Osteoblast (primary cell): Measurements from ENCODE around the gene RAP1GAP. TPM values are rescaled to one million over a fixed set of nuclear protein-coding genes. Genes with fewer than 3 reads are reported as not detected.
A peak's percentile ranks its signal among the peaks of the same experiment; 100 is the strongest.

Experiments
- DNase-seq: peaks from one replicate; pipeline ENCODE4 v3.0.0; 2011; ENCODE audit warnings: low spot score, mixed read lengths; ENCODE audit not compliant: insufficient read length; ENCODE audit errors: missing footprints
- H2AFZ ChIP-seq: 2 replicates; pipeline ENCODE4 v1.6.0; 2011; ENCODE audit warnings: mild to moderate bottlenecking, low read length
- H3K27ac ChIP-seq: 2 replicates; pipeline ENCODE4 v1.5.1; 2011; ENCODE audit warnings: mild to moderate bottlenecking, low read depth, low read length, moderate library complexity
- H3K27me3 ChIP-seq: 2 replicates; pipeline ENCODE4 v1.6.0; 2012; ENCODE audit warnings: mild to moderate bottlenecking, control low read depth, inconsistent platforms, low read length, moderate library complexity; ENCODE audit not compliant: insufficient read depth
- H3K36me3 ChIP-seq: 2 replicates; pipeline ENCODE4 v1.5.1; 2011; ENCODE audit warnings: mild to moderate bottlenecking, low read length, control low read depth, moderate library complexity; ENCODE audit not compliant: insufficient read depth
- H3K4me1 ChIP-seq: 2 replicates; pipeline ENCODE4 v1.5.1; 2011; ENCODE audit warnings: mild to moderate bottlenecking, low read length, control low read depth, moderate library complexity; ENCODE audit not compliant: insufficient read depth
- H3K4me2 ChIP-seq: 2 replicates; pipeline ENCODE4 v1.6.0; 2011; ENCODE audit warnings: mild to moderate bottlenecking, low read length; ENCODE audit not compliant: insufficient read depth
- H3K4me3 ChIP-seq: fragments of 200-600 bp; sonication (generic); 3 replicates; pipeline ENCODE4 v1.5.1; 2012; ENCODE audit warnings: mild to moderate bottlenecking, low read length, inconsistent platforms; ENCODE audit not compliant: insufficient read depth
- H3K79me2 ChIP-seq: 2 replicates; pipeline ENCODE4 v1.6.0; 2012; ENCODE audit warnings: mild to moderate bottlenecking, low read length, control low read depth, inconsistent platforms; ENCODE audit not compliant: insufficient read depth
- H3K9me3 ChIP-seq: 2 replicates; pipeline ENCODE4 v1.5.1; 2011; ENCODE audit warnings: low read depth, low read length, control low read depth
- H4K20me1 ChIP-seq: 2 replicates; pipeline ENCODE4 v1.6.0; 2012; ENCODE audit warnings: mild to moderate bottlenecking, low read length, control low read depth; ENCODE audit not compliant: insufficient read depth
- total RNA-seq: library from RNA; depleted of rRNA; stranded (reverse); fragments of >200 nt; gene quantifications from 2 replicates; pipeline ENCODE4 v1.2.3, GENCODE V29; 2012
- TF ChIP-seq, protein P1 (sequence below): IDR thresholded peaks from 2 replicates; pipeline ENCODE4 v1.5.1; 2011; ENCODE audit warnings: mild to moderate bottlenecking, low read depth, low read length, moderate library complexity; ENCODE audit errors: extremely low read depth

The RAP1GAP gene
- total RNA-seq, 1 donor, result under 0.01 TPM

DNA sequence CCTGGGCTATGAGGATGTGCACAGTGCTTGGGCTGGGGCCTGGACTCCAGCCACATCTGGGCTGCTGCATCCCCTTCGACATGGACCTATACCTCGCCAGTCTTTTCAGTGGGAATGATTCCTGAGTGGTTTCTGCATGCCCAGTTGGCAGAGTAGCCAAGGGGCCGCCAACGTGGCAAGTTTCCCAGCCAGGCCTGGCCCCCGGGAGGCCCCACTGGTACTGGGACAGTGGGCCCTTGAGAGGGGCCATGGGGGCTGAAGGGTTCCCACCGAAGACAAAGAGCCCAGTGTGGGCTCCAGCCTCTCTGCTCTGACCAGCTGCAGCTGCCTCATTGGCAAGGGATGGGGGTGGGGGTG is 15.4 kb downstream of the RAP1GAP start:
- Histone ChIP-seq H3K79me2 (no peaks in the 10 kb centered on the region), H2AFZ (no peak overlapping the region), H3K27me3 (peaks cover 25% of the 10 kb centered on the region), H3K36me3 (no peaks in the 10 kb centered on the region), H3K4me1 (no peaks in the 10 kb centered on the region), H3K4me3 (no peak overlapping the region), H3K9me3 (no peaks in the 10 kb centered on the region), H4K20me1 (peaks cover 3% of the 10 kb centered on the region), H3K4me2 (no peak overlapping the region), H3K27ac (no peak overlapping the region)
- peak; percentile 65 for DNase-seq
- TF ChIP-seq, protein P1, sequence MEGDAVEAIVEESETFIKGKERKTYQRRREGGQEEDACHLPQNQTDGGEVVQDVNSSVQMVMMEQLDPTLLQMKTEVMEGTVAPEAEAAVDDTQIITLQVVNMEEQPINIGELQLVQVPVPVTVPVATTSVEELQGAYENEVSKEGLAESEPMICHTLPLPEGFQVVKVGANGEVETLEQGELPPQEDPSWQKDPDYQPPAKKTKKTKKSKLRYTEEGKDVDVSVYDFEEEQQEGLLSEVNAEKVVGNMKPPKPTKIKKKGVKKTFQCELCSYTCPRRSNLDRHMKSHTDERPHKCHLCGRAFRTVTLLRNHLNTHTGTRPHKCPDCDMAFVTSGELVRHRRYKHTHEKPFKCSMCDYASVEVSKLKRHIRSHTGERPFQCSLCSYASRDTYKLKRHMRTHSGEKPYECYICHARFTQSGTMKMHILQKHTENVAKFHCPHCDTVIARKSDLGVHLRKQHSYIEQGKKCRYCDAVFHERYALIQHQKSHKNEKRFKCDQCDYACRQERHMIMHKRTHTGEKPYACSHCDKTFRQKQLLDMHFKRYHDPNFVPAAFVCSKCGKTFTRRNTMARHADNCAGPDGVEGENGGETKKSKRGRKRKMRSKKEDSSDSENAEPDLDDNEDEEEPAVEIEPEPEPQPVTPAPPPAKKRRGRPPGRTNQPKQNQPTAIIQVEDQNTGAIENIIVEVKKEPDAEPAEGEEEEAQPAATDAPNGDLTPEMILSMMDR, result no peak

DNA sequence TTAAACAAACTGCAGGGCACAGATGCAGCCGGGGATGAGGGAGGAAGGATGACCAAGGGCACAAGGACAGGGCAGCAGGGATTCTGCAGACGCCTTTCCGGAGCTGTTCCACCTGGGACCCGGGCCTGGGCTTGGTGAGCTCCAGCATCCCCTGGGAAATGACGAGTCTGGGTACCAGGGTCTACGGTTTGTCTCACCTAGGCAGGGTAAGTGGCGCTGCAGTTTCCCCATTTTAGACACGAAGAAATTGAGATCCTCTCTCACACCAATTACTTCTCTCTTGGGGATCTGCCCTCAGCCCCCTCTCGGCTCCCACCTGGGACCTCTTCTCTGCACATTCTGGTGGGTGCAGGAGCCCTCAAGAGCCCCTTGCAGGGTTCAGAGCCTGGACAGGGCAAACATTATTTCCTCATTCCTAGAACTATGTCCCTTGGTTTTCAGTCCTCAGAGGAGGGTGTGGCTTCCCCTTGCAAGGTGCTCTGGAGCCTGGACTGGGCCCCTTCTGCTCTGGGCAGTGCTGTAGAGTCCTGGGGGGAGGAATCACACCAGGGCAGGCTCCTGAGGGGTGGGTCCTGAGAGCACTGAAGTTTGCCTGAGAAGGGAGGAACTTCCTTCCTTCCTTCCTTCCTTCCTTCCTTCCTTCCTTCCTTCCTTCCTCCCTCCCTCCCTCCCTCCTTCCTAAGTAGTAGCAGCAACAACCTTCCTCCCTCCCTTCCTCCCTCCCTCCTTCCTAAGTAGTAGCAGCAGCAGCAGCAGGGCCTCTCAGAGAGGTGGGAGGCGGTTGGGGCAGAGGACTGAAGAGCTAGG is 16.0 kb downstream of the RAP1GAP start:
- Histone ChIP-seq H3K36me3 (no peaks in the 10 kb centered on the region), H2AFZ (no peak overlapping the region), H4K20me1 (peaks cover 5% of the 10 kb centered on the region), H3K9me3 (no peaks in the 10 kb centered on the region), H3K4me3 (no peak overlapping the region), H3K27ac (no peak overlapping the region), H3K79me2 (no peaks in the 10 kb centered on the region), H3K4me1 (no peaks in the 10 kb centered on the region), H3K4me2 (no peak overlapping the region), H3K27me3 (peaks cover 28% of the 10 kb centered on the region)
- peak; percentile 81 for DNase-seq
- TF ChIP-seq, protein P1, result no peak

DNA sequence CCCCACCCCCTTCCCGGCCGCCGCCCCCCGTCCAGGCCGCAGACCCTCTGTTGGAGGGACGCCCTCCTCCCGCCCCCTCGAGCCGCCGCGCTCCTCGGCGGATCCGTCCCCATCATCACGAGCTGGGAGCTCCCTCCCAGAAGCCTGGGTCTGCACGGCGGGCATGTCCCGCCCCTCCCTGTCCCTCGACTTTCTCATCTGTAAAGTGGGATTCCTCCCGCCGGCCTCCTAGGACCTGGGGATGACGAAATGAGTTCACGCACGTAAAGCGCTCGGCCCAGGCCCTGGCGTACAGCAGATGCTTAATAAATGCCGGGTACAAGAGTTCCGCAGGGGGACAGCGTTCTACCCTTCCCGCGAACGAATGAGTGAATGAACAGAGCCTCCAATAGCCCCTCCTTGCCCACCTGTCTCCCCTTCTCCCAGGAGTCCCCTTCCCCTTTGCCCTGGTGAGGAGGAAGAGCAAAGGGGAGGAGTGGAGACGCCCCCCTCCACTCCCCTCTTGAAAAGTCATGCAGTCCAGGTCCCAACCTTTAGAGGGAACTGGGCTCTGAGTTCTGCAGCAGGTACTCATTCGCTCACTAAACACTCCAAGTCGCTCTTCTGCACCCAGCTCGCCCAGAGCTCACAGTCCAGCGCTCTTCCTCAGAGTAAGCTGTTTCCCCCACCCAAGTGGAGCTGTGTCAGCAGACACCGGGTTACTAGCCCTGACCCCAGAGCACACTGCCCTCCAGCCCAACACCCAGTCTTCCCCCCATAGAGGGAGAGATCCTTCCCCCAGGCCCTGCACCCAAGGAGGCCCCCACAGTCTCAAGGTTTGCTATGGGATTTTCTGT is 16.8 kb downstream of the RAP1GAP start:
- Histone ChIP-seq H3K27me3 (peaks cover 28% of the 10 kb centered on the region), H3K27ac (no peak overlapping the region), H3K79me2 (no peaks in the 10 kb centered on the region), H2AFZ (no peak overlapping the region), H3K4me3 (no peak overlapping the region), H3K9me3 (no peaks in the 10 kb centered on the region), H4K20me1 (peaks cover 6% of the 10 kb centered on the region), H3K4me2 (no peak overlapping the region), H3K4me1 (no peaks in the 10 kb centered on the region), H3K36me3 (no peaks in the 10 kb centered on the region)
- peak; percentile 72 for DNase-seq
- TF ChIP-seq, protein P1, result no peak
